Loucy (cell line): Measurements from ENCODE around the gene PSD2.

Experiments used
- H2AFZ ChIP-seq: fragments of 200-600 bp; sonication (generic); 2 replicates; pipeline ENCODE4 v1.6.0; 2016; ENCODE audit warnings: antibody characterized with exemption, mild to moderate bottlenecking, low read length, moderate library complexity
- H3F3A ChIP-seq: fragments of 200-600 bp; 2 replicates; pipeline ENCODE4 v1.6.0; 2016; ENCODE audit warnings: antibody characterized with exemption, low read depth, mild to moderate bottlenecking
- H3K27me3 ChIP-seq: fragments of 200-600 bp; sonication (generic); 2 replicates; pipeline ENCODE4 v1.6.1; 2014; ENCODE audit warnings: low read length, mild to moderate bottlenecking; ENCODE audit not compliant: insufficient read depth, poor library complexity, severe bottlenecking
- H3K36me3 ChIP-seq: fragments of 200-600 bp; sonication (generic); 2 replicates; pipeline ENCODE4 v1.6.1; 2016; ENCODE audit warnings: low read length; ENCODE audit not compliant: insufficient read depth
- H3K4me1 ChIP-seq: fragments of 200-600 bp; sonication (generic); 2 replicates; pipeline ENCODE4 v1.5.1; 2014; ENCODE audit warnings: low read length, mild to moderate bottlenecking; ENCODE audit not compliant: insufficient read depth, poor library complexity, severe bottlenecking
- H3K4me2 ChIP-seq: fragments of 200-600 bp; sonication (generic); 2 replicates; pipeline ENCODE4 v1.6.0; 2014; ENCODE audit warnings: antibody characterized with exemption, low read length, low read depth, mild to moderate bottlenecking; ENCODE audit not compliant: poor library complexity, severe bottlenecking
- H3K4me3 ChIP-seq: fragments of 200-600 bp; sonication (generic); 2 replicates; pipeline ENCODE4 v1.5.1; 2014; ENCODE audit warnings: low read length, mild to moderate bottlenecking, mixed read lengths; ENCODE audit not compliant: poor library complexity, severe bottlenecking
- H3K79me2 ChIP-seq: fragments of 200-600 bp; sonication (generic); 2 replicates; pipeline ENCODE4 v1.6.1; 2014; ENCODE audit warnings: low read length; ENCODE audit not compliant: insufficient read depth
- H3K9ac ChIP-seq: fragments of 200-600 bp; sonication (generic); 2 replicates; pipeline ENCODE4 v1.6.0; 2014; ENCODE audit warnings: mild to moderate bottlenecking, low read depth, low read length, moderate library complexity; ENCODE audit not compliant: poor library complexity, severe bottlenecking
- H3K9me2 ChIP-seq: fragments of 200-600 bp; sonication (generic); replicated peaks from 2 replicates; pipeline ENCODE4 v1.6.1; 2016; ENCODE audit warnings: low read depth, low read length, mixed read lengths
- H3K9me3 ChIP-seq: fragments of 200-600 bp; sonication (generic); 2 replicates; pipeline ENCODE4 v1.6.1; 2014; ENCODE audit warnings: mild to moderate bottlenecking, antibody characterized with exemption, low read length, low read depth; ENCODE audit not compliant: insufficient read depth
- H4K20me1 ChIP-seq: fragments of 200-600 bp; sonication (generic); 2 replicates; pipeline ENCODE4 v1.6.0; 2014; ENCODE audit warnings: antibody characterized with exemption, low read length, mild to moderate bottlenecking; ENCODE audit not compliant: insufficient read depth, poor library complexity, severe bottlenecking
- CTCF ChIP-seq: fragments of 200-600 bp; sonication (generic); conservative IDR thresholded peaks from 2 replicates; pipeline ENCODE4 v1.5.1; 2014; ENCODE audit warnings: mild to moderate bottlenecking, antibody characterized with exemption, low read length
- EZH2phosphoT487 ChIP-seq: fragments of 200-600 bp; IDR thresholded peaks from 2 replicates; pipeline ENCODE4 v1.6.1; 2018; ENCODE audit warnings: antibody characterized with exemption, mild to moderate bottlenecking, moderate library complexity, borderline replicate concordance

PSD2 gene

GRCh38 chr5:139755892-139756671 lies 39.5 kb upstream of the PSD2 start:
- Histone ChIP-seq H3K36me3 (no peaks in the 10 kb centered on the region), H3K4me3 (no peak overlapping the region), H4K20me1 (no peaks in the 10 kb centered on the region), H2AFZ (no peak overlapping the region), H3K4me2 (no peak overlapping the region), H3F3A (no peaks in the 10 kb centered on the region), H3K79me2 (no peaks in the 10 kb centered on the region), H3K4me1 (no peaks in the 10 kb centered on the region), H3K9me3 (no peaks in the 10 kb centered on the region), H3K9me2 (no peaks in the 10 kb centered on the region), H3K9ac (no peak overlapping the region), H3K27me3 (no peaks in the 10 kb centered on the region)
- no peak for TF ChIP-seq CTCF
- no peak for TF ChIP-seq EZH2phosphoT487

DNA sequence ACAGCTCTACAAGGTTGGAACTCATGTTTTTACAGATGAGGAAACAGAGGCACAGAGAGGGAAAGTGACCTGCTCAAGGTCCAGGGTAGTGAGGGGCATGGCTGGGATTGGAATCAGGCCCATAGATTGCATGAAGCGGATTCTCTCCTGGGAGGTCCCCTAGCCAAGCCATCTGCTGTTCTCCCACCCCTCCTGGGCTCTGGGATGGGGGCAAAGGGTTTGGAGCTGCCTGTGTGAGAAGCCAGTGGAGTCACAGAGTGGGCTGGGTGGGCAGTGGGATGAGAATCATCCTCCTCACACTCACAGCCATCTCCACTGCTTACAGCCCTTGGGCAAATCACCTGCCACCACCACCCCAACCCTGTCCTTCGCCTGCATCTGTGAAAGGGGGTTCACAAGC lies 38.6 kb upstream of the PSD2 start:
- H3K36me3 ChIP-seq = no peaks in the 10 kb centered on the region
- TF ChIP-seq EZH2phosphoT487 = no peak
- TF ChIP-seq CTCF = no peak
- no peak overlapping the region for H3K4me2 ChIP-seq
- H3F3A ChIP-seq = no peaks in the 10 kb centered on the region
- no peaks in the 10 kb centered on the region for H3K9me3 ChIP-seq
- H3K4me3 ChIP-seq = no peak overlapping the region
- no peaks in the 10 kb centered on the region for H3K4me1 ChIP-seq
- H2AFZ ChIP-seq = no peak overlapping the region
- no peaks in the 10 kb centered on the region for H3K9me2 ChIP-seq
- H3K27me3 ChIP-seq = no peaks in the 10 kb centered on the region
- no peaks in the 10 kb centered on the region for H3K79me2 ChIP-seq
- no peaks in the 10 kb centered on the region for H4K20me1 ChIP-seq
- H3K9ac ChIP-seq = no peak overlapping the region

DNA sequence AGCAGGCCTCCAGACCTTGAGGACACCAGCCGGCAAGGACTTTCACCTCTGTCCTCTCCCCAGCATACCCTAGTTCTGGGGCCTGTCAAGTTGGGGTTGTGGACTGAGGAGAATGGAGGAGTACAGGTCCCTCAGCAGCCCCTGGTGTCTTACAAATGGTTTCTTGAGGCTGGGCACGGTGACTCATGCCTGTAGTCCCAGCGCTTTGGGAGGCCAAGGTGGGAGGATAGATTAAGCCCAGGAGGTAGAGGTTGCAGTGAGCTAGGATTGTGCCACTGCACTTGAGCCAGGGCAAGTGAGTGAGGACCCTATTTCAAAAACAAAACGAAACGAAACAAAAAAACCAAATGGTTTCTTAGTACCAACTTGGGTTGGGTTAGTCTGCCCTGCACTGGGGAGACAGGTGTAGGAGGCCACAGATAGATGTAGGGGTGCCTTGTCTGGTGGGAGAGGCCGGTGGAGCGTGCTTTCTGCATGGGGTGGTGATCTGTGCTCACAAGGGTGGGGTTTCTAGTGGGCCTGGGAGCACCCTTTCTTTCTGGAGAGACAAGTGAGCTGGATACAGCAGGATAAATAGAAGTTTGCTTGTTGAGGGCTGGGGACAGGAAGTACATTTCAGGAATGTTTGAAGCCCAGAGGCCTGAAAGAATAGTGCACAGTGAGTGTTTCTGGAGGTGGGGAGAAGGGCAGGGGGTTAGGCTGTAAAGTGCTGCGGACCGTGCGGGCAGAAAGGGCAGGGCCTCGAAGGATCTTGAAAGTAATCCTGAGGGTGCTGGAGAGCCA lies 37.7 kb upstream of the PSD2 start:
- TF ChIP-seq EZH2phosphoT487 (no peak), CTCF (no peak)
- Histone ChIP-seq H3K4me1 (no peaks in the 10 kb centered on the region), H3K79me2 (no peaks in the 10 kb centered on the region), H2AFZ (peak overlapping the region; percentile 44), H3K9me2 (no peaks in the 10 kb centered on the region), H3F3A (no peaks in the 10 kb centered on the region), H3K9me3 (no peaks in the 10 kb centered on the region), H4K20me1 (no peaks in the 10 kb centered on the region), H3K36me3 (no peaks in the 10 kb centered on the region), H3K4me3 (no peak overlapping the region), H3K27me3 (no peaks in the 10 kb centered on the region), H3K4me2 (no peak overlapping the region), H3K9ac (no peak overlapping the region)
